Ovary (tissue), 9 donors: Measurements from ENCODE around the gene TMTC4. TPM values are rescaled to one million over a fixed set of nuclear protein-coding genes. Genes with fewer than 3 reads are reported as not detected.

Source experiments
- DNase-seq, 5 donors: peaks; one replicate each; pipeline ENCODE4 v3.0.0-alpha.2; 2019 to 2020
- H3K27ac ChIP-seq, 2 donors: fragments of 200-600 bp; one replicate each; pipeline versions ENCODE4 v1.5.1 to v1.8.0; 2019 to 2022
- H3K27me3 ChIP-seq: fragments of 200-600 bp; one replicate; pipeline ENCODE4 v1.8.0; 2022
- H3K36me3 ChIP-seq: fragments of 200-600 bp; sonication (generic); one replicate; pipeline ENCODE4 v1.5.1; 2019
- H3K4me1 ChIP-seq: one replicate; pipeline ENCODE4 v1.8.1; 2013; ENCODE audit warnings: mild to moderate bottlenecking, moderate library complexity; ENCODE audit not compliant: insufficient read depth
- H3K4me3 ChIP-seq: fragments of 200-600 bp; sonication (generic); one replicate; pipeline ENCODE4 v1.5.1; 2017
- H3K9me3 ChIP-seq, 2 donors: fragments of 200-600 bp in 1 of 2; sonication (generic) in 1 of 2; one replicate each; pipeline versions ENCODE4 v1.5.1 to v1.8.1; 2013 to 2019; ENCODE audit warnings: mild to moderate bottlenecking in 1 of 2, moderate library complexity in 1 of 2
- CTCF ChIP-seq, 3 donors: fragments of 450-650 bp in 2 of 3; fragments of 200-600 bp in 1 of 3; IDR thresholded peaks; one replicate each; pipeline versions ENCODE4 v1.5.1 to v1.8.0; 2016 to 2022; ENCODE audit warnings: antibody characterized with exemption in 3 of 3, mild to moderate bottlenecking in 1 of 3
- EP300 ChIP-seq: sonication (generic); formaldehyde crosslinking; IDR thresholded peaks from one replicate; pipeline ENCODE4 v1.6.1; 2017; ENCODE audit warnings: antibody characterized with exemption
- POLR2A ChIP-seq: fragments of 450-650 bp; IDR thresholded peaks from one replicate; pipeline ENCODE4 v1.6.1; 2017; ENCODE audit warnings: antibody characterized with exemption, mild to moderate bottlenecking, moderate library complexity
- WGBS, 3 donors: extraction: QIAGEN DNeasy Blood & Tissue Kit in 1 of 3; methylation state at CpG; one replicate each; pipeline versions ENCODE4 v1.1.5 to v1.1.7; 2013 to 2017; 5-methylcytosine and 5-hydroxymethylcytosine counted together
- intact Hi-C, 4 donors: fragments of 100-400 bp; cut with DNase I; formaldehyde crosslinking; loops; one replicate each; pipeline versions ENCODE4 v1.11.0 to v1.15.1; 2022 to 2023
- polyA plus RNA-seq, 2 donors: library from polyadenylated mRNA; stranded (reverse); fragments of 200-250 nt in 1 of 2; fragments of 350-450 nt in 1 of 2; fragmentation: Illumina TruSeq in 1 of 2; extraction: RNeasy Lipid Tissue Mini Kit (QIAGEN cat#74804) in 1 of 2; gene quantifications; one replicate each; pipeline ENCODE4 v1.2.3, GENCODE V29; 2013 to 2014
- total RNA-seq, 7 donors: library from RNA; depleted of rRNA in 2 of 7; stranded (reverse); fragments of >200 nt in 2 of 7; fragmentation: NEBNext Ultra II Directional in 3 of 7; extraction: Animal tissue kit (Norgen Biotek cat#: 25700) in 3 of 7; gene quantifications; one replicate each; pipeline versions ENCODE4 v1.1.0 to v1.2.4, GENCODE V29; 2016 to 2023
- donor health status: DM: no; HTN: no; CAD: no; lungs with moderate emphysema.
- donor health status: DM: no; HTN: no; CAD: no.
- donor health status: Bipolar disorder and iron deficiency.
- donor health status: DM: yes; HTN: yes; CAD: no.
- donor health status: DM: no; HTN: no; CAD: no.
- donor health status: DM: yes; HTN: yes; CAD: no.

TMTC4 gene
- total and polyA plus RNA-seq, 9 donors: 5.9 to 22.4 (median 10.7) TPM

GRCh38 chr13:100648354-100648753 lies 26.2 kb downstream of the TMTC4 start:
- intact Hi-C loops: no loop called here
- Histone ChIP-seq H3K27ac (no peak overlapping the region), H3K27me3 (no peaks in the 10 kb centered on the region), H3K36me3 (no peaks in the 10 kb centered on the region), H3K4me3 (no peak overlapping the region), H3K4me1 (no peaks in the 10 kb centered on the region), H3K9me3 (no peaks in the 10 kb centered on the region)
- TF ChIP-seq POLR2A: no peak
- no peak for TF ChIP-seq EP300
- no peak for TF ChIP-seq CTCF (IDR thresholded peaks at IDR 0.05)
- no peak for DNase-seq
- 83 to 88% (median 86%) methylated on average over 4 of the region's 4 CpGs for WGBS, 3 donors

GRCh38 chr13:100646871-100647270 lies 27.7 kb downstream of the TMTC4 start:
- no peaks in the 10 kb centered on the region for H3K4me1 ChIP-seq
- no peaks in the 10 kb centered on the region for H3K27me3 ChIP-seq
- no peak for TF ChIP-seq CTCF (IDR thresholded peaks at IDR 0.05)
- TF ChIP-seq EP300: no peak
- TF ChIP-seq POLR2A: no peak
- no peaks in the 10 kb centered on the region for H3K9me3 ChIP-seq
- no peak overlapping the region for H3K4me3 ChIP-seq
- H3K27ac ChIP-seq: no peak overlapping the region
- intact Hi-C loops: loop anchor here in 1 of 4 donors (1.0 kb wide), 1 partner anchor 24 kb away; no protein-coding TSS in a partner anchor
- WGBS, 3 donors: 91 to 93% (median 93%) methylated on average over 10 of the region's 10 CpGs
- DNase-seq: no peak
- no peaks in the 10 kb centered on the region for H3K36me3 ChIP-seq

- Histone ChIP-seq H3K9me3 (no peaks in the 10 kb centered on the region), H3K27ac (no peak overlapping the region), H3K4me3 (no peak overlapping the region), H3K27me3 (no peaks in the 10 kb centered on the region), H3K4me1 (no peaks in the 10 kb centered on the region), H3K36me3 (no peaks in the 10 kb centered on the region)
- no peak for DNase-seq
- 58 to 71% (median 65%) methylated on average over 12 of the region's 12 CpGs for WGBS, 3 donors
- intact Hi-C loops: no loop called here
- TF ChIP-seq EP300: no peak
- TF ChIP-seq POLR2A: no peak
- TF ChIP-seq CTCF (IDR thresholded peaks at IDR 0.05): no peak
These were observed 28.4 kb downstream of the TMTC4 start for GRCh38 chr13:100646030-100646673.

- H3K4me3 ChIP-seq: no peak overlapping the region
- no peaks in the 10 kb centered on the region for H3K27me3 ChIP-seq
- no peaks in the 10 kb centered on the region for H3K36me3 ChIP-seq
- intact Hi-C loops: no loop called here
- 90 to 94% (median 90%) methylated on average over 7 of the region's 7 CpGs for WGBS, 3 donors
- DNase-seq: no peak
- no peaks in the 10 kb centered on the region for H3K9me3 ChIP-seq
- TF ChIP-seq CTCF (IDR thresholded peaks at IDR 0.05) (no peak), POLR2A (no peak), EP300 (no peak)
- H3K4me1 ChIP-seq: no peaks in the 10 kb centered on the region
- H3K27ac ChIP-seq: no peak overlapping the region
These were observed 29.2 kb downstream of the TMTC4 start for GRCh38 chr13:100645382-100645781.
